HG02571 (cell line): ENCODE data around the gene ODAD3.
"Not testable (repeated sequence)": the region's sequence is repeated elsewhere in the genome, so short reads cannot be mapped to it uniquely, and the experiment has no call there.

ENCODE experiments used
- ATAC-seq: cut with Tn5 transposase; IDR thresholded peaks from one replicate; pipeline ENCODE4 v1.9.1; 2021; ENCODE audit warnings: mild to moderate bottlenecking, moderate library complexity; ENCODE audit not compliant: unreplicated experiment

Gene ODAD3

GRCh38 chr19:11435057-11435832, at the start of gene ODAD3, which contains the start of gene PRKCSH:
Gene ODAD3 (minus strand): TSS chr19:11435121. CDS start chr19:11435016, 105 bp downstream.
Gene PRKCSH (plus strand): TSS chr19:11435635. CDS start chr19:11436118, 483 bp downstream.
- peak; percentile 90 for ATAC-seq

- no peak for ATAC-seq
These were observed 48.6 kb upstream of the ODAD3 start for GRCh38 chr19:11483366-11484111.

- peak; percentile 55 for ATAC-seq
These were observed 47.6 kb upstream of the ODAD3 start for GRCh38 chr19:11482384-11483050.

- ATAC-seq: peak; percentile 61
These were observed 46.8 kb upstream of the ODAD3 start for GRCh38 chr19:11481534-11482383.

- no peak for ATAC-seq
These were observed 46.0 kb upstream of the ODAD3 start, which contains the start of gene ELAVL3 for GRCh38 chr19:11480715-11481533. Gene ELAVL3 (minus strand): TSS chr19:11481046. CDS start chr19:11480608, 438 bp downstream.

- ATAC-seq: no peak
These were observed 45.2 kb upstream of the ODAD3 start for GRCh38 chr19:11479898-11480714.

GRCh38 chr19:11479090-11479897, 44.4 kb upstream of the ODAD3 start:
- no peak for ATAC-seq

- ATAC-seq: no peak
These were observed 43.5 kb upstream of the ODAD3 start for GRCh38 chr19:11478167-11479089.

- no peak for ATAC-seq
These were observed 40.9 kb upstream of the ODAD3 start for GRCh38 chr19:11475861-11476260.

GRCh38 chr19:11475343-11475742, 40.4 kb upstream of the ODAD3 start:
- ATAC-seq: not testable (repeated sequence)

GRCh38 chr19:11473725-11474124, 38.8 kb upstream of the ODAD3 start:
- ATAC-seq: no peak

- ATAC-seq: not testable (repeated sequence)
These were observed 33.4 kb upstream of the ODAD3 start for GRCh38 chr19:11468266-11468845.

GRCh38 chr19:11465600-11465999, 30.7 kb upstream of the ODAD3 start:
- ATAC-seq: no peak

- no peak for ATAC-seq
These were observed 29.7 kb upstream of the ODAD3 start for GRCh38 chr19:11464333-11465265.

GRCh38 chr19:11463391-11463790, 28.5 kb upstream of the ODAD3 start:
- ATAC-seq: no peak
